HG02610 (cell line): ENCODE data around the gene BRD3OS.
"Not testable (repeated sequence)": the region's sequence is repeated elsewhere in the genome, so short reads cannot be mapped to it uniquely, and the experiment has no call there.

ENCODE experiments used
- ATAC-seq: cut with Tn5 transposase; IDR thresholded peaks from one replicate; pipeline ENCODE4 v1.9.1; 2021; ENCODE audit warnings: mild to moderate bottlenecking, moderate library complexity; ENCODE audit not compliant: unreplicated experiment

BRD3OS gene

GRCh38 chr9:133987946-133988665, 37.2 kb upstream of the BRD3OS start:
- no peak for ATAC-seq

GRCh38 chr9:133988771-133989170, 36.5 kb upstream of the BRD3OS start:
- not testable (repeated sequence) for ATAC-seq

- ATAC-seq = no peak
These were observed 35.5 kb upstream of the BRD3OS start for GRCh38 chr9:133989625-133990365.

- no peak for ATAC-seq
These were observed 34.7 kb upstream of the BRD3OS start for GRCh38 chr9:133990366-133991213.

GRCh38 chr9:133991214-133991921, 33.9 kb upstream of the BRD3OS start:
- ATAC-seq = no peak

GRCh38 chr9:133991964-133992779, 33.1 kb upstream of the BRD3OS start, which contains the start of gene VAV2:
TSS of gene VAV2 (minus strand) at chr9:133992324. CDS start at chr9:133992278, 46 bp downstream.
- peak; percentile 54 for ATAC-seq

- peak; percentile 43 for ATAC-seq
These were observed 32.3 kb upstream of the BRD3OS start for GRCh38 chr9:133992780-133993634.

- ATAC-seq = no peak
These were observed 31.5 kb upstream of the BRD3OS start for GRCh38 chr9:133993635-133994253.

- no peak for ATAC-seq
These were observed 30.8 kb upstream of the BRD3OS start for GRCh38 chr9:133994353-133995011.

GRCh38 chr9:133995012-133995896, 30.0 kb upstream of the BRD3OS start:
- no peak for ATAC-seq

GRCh38 chr9:133996531-133997520, 28.5 kb upstream of the BRD3OS start:
- no peak for ATAC-seq

- no peak for ATAC-seq
These were observed 27.7 kb upstream of the BRD3OS start for GRCh38 chr9:133997584-133997983.

- ATAC-seq = no peak
These were observed 26.2 kb upstream of the BRD3OS start for GRCh38 chr9:133998915-133999595.

- no peak for ATAC-seq
These were observed 25.4 kb upstream of the BRD3OS start for GRCh38 chr9:133999851-134000265.

GRCh38 chr9:134002796-134003195, 22.5 kb upstream of the BRD3OS start:
- ATAC-seq = no peak
